Measurements from ENCODE around the gene MRGPRD. TPM values are rescaled to one million over a fixed set of nuclear protein-coding genes. Genes with fewer than 3 reads are reported as not detected.
"Not testable (repeated sequence)": the region's sequence is repeated elsewhere in the genome, so short reads cannot be mapped to it uniquely, and the experiment has no call there.

The MRGPRD gene
- total RNA-seq, 1 donor from 2014 or later = not detected

GRCh38 chr11:69003301-69003865 lies 22.6 kb upstream of the MRGPRD start:
- H3K4me1 Mint-ChIP-seq (ENCODE audit: low read depth) = no peaks in the 10 kb centered on the region
- no peak for DNase-seq (ENCODE audit: low spot score)
- intact Hi-C loops (cut with micrococcal nuclease) = no loop called here
- no peak overlapping the region for H3K27ac Mint-ChIP-seq
- H3K4me3 Mint-ChIP-seq = no peak overlapping the region
- peaks cover 4% of the 10 kb centered on the region for H3K27me3 Mint-ChIP-seq (ENCODE audit: insufficient read depth)
- no peaks in the 10 kb centered on the region for H3K9me3 Mint-ChIP-seq
- no peaks in the 10 kb centered on the region for H3K36me3 Mint-ChIP-seq (ENCODE audit: low read depth)

DNA sequence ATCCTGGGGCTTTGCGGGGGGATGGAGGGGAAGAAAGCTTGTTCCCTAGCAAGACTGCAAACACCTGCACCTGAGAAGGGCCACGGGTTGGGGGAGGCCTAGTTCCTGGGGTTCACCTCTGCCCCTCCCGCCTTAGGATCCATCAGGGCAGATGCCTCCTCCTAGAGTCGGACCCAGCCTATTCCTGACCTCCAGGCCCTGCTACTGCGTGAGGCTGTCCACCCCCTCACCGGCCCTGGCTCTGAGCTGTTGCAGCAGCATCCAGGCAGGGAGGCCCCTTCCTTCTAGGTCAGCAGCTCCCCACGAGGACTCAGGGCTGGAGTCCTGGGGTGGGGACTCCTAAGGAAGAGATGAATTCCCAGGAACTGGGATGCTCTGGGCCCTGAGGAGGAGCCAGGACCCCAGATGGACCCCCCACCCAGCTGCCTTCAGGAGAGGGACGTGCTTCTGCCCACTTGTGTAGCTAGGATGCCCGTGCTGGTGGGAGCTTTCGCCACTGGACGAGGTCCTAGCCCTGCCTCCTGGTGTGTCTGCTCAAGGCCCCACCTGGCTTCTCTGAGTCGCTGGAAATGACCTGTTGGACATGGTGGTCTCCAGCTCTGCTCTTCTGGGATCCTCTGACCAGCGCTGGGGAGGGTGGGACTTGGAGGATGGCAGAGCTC lies 21.9 kb upstream of the MRGPRD start:
- no peak for DNase-seq (ENCODE audit: low spot score)
- no peaks in the 10 kb centered on the region for H3K36me3 Mint-ChIP-seq (ENCODE audit: low read depth)
- H3K27ac Mint-ChIP-seq = no peak overlapping the region
- H3K9me3 Mint-ChIP-seq = no peaks in the 10 kb centered on the region
- no peaks in the 10 kb centered on the region for H3K4me1 Mint-ChIP-seq (ENCODE audit: low read depth)
- no peak overlapping the region for H3K4me3 Mint-ChIP-seq
- intact Hi-C loops (cut with micrococcal nuclease) = no loop called here
- H3K27me3 Mint-ChIP-seq (ENCODE audit: insufficient read depth) = peaks cover 4% of the 10 kb centered on the region

DNA sequence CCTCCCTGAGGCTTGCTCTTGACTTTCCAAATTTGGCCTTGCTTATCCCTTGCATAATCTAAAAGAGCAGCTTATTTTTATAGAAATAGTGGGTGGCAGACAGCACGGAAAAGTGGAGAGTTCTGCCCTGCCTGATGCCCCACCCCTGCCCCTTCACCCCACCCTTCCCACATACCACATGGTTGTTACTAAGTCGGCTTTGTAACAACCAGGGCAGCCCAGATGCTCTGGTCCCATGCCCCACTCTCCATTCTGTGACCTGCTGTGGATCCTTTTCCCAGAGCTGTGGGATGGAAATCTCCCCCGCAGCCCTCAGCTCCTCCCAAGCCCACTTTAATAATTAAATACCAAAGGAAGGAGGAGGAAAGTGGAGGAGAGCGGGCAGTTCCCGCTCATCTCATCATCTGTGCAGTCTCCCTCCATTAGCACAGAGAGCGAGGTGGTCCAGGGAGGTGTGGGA lies 21.4 kb upstream of the MRGPRD start:
- DNase-seq (ENCODE audit: low spot score) = no peak
- Mint-ChIP-seq H3K9me3 (no peaks in the 10 kb centered on the region), H3K27ac (no peak overlapping the region), H3K27me3 (ENCODE audit: insufficient read depth) (peaks cover 4% of the 10 kb centered on the region), H3K4me3 (no peak overlapping the region), H3K4me1 (ENCODE audit: low read depth) (no peaks in the 10 kb centered on the region), H3K36me3 (ENCODE audit: low read depth) (no peaks in the 10 kb centered on the region)
- intact Hi-C loops (cut with micrococcal nuclease) = no loop called here

- no peak for DNase-seq (ENCODE audit: low spot score)
- Mint-ChIP-seq H3K36me3 (ENCODE audit: low read depth) (no peaks in the 10 kb centered on the region), H3K4me1 (ENCODE audit: low read depth) (no peaks in the 10 kb centered on the region), H3K27me3 (ENCODE audit: insufficient read depth) (peaks cover 4% of the 10 kb centered on the region), H3K4me3 (no peak overlapping the region), H3K27ac (no peak overlapping the region), H3K9me3 (no peaks in the 10 kb centered on the region)
- intact Hi-C loops (cut with micrococcal nuclease) = no loop called here
These were observed 20.7 kb upstream of the MRGPRD start for GRCh38 chr11:69001243-69002081.

DNA sequence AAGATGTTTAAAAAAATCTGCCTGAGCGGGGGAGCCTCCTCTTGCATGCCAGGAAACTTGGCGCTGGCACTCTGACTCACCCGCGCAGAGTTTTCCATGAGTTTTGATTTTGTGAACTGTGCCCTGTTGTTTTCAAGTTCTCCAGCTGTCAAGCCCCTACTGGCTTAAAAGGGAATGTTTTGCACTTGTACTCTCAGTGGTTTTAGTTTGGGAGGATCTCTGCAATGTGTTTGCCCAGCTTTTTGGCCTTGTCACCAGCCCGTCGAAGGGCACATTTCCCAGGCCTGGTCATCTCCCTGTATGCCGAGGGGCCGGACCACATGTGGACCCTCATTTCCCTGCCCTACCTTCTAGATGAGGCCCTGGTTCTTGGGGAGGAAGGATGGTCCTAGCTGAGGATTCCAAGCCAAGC lies 20.1 kb upstream of the MRGPRD start:
- no peak for DNase-seq (ENCODE audit: low spot score)
- H3K9me3 Mint-ChIP-seq = no peaks in the 10 kb centered on the region
- H3K27ac Mint-ChIP-seq = no peak overlapping the region
- no peaks in the 10 kb centered on the region for H3K36me3 Mint-ChIP-seq (ENCODE audit: low read depth)
- H3K27me3 Mint-ChIP-seq (ENCODE audit: insufficient read depth) = peaks cover 4% of the 10 kb centered on the region
- H3K4me3 Mint-ChIP-seq = no peak overlapping the region
- H3K4me1 Mint-ChIP-seq (ENCODE audit: low read depth) = no peaks in the 10 kb centered on the region
- intact Hi-C loops (cut with micrococcal nuclease) = no loop called here

GRCh38 chr11:69000391-69000790 lies 19.6 kb upstream of the MRGPRD start:
- intact Hi-C loops (cut with micrococcal nuclease) = no loop called here
- Mint-ChIP-seq H3K36me3 (ENCODE audit: low read depth) (no peaks in the 10 kb centered on the region), H3K4me3 (no peak overlapping the region), H3K27ac (no peak overlapping the region), H3K27me3 (ENCODE audit: insufficient read depth) (peaks cover 4% of the 10 kb centered on the region), H3K9me3 (no peaks in the 10 kb centered on the region), H3K4me1 (ENCODE audit: low read depth) (no peaks in the 10 kb centered on the region)
- DNase-seq (ENCODE audit: low spot score) = no peak

DNA sequence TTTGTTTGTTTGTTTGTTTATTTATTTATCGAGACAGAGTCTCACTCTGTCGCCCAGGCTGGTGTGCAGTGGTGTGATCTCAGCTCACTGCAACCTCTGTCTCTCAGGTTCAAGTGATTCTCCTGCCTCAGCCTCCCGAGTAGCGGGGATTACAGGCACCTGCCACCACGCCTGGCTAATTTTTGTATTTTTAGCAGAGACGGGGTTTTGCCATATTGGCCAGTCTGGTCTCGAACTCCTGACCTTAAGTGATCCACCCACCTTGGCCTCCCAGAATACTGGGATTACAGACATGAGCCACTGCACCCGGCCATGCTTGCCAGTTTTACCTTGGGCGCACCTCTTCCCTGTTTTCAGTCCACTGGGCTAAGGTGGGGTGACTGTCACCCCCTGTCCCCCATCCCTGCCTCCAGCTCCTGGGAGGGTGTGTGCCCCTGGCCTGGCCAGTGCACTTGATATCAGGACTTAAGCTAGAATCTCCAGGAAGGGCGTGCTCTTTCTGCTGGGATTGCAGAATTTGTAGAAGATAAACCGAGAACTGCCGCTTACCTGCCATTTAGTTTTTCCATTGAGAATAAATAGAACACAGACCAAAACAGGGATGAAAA lies 19.1 kb upstream of the MRGPRD start:
- H3K4me3 Mint-ChIP-seq; DNase-seq (ENCODE audit: low spot score); H3K27ac Mint-ChIP-seq; H3K9me3 Mint-ChIP-seq; H3K27me3 Mint-ChIP-seq (ENCODE audit: insufficient read depth); intact Hi-C loops (cut with micrococcal nuclease); H3K4me1 Mint-ChIP-seq (ENCODE audit: low read depth); H3K36me3 Mint-ChIP-seq (ENCODE audit: low read depth): not testable (repeated sequence)

- Mint-ChIP-seq H3K9me3 (no peaks in the 10 kb centered on the region), H3K36me3 (ENCODE audit: low read depth) (no peaks in the 10 kb centered on the region), H3K27ac (no peak overlapping the region), H3K27me3 (ENCODE audit: insufficient read depth) (peaks cover 4% of the 10 kb centered on the region), H3K4me1 (ENCODE audit: low read depth) (no peaks in the 10 kb centered on the region), H3K4me3 (no peak overlapping the region)
- no peak for DNase-seq (ENCODE audit: low spot score)
- intact Hi-C loops (cut with micrococcal nuclease) = no loop called here
These were observed 18.4 kb upstream of the MRGPRD start for GRCh38 chr11:68999093-68999747.

- Mint-ChIP-seq H3K36me3 (ENCODE audit: low read depth) (no peaks in the 10 kb centered on the region), H3K27ac (no peak overlapping the region), H3K9me3 (no peaks in the 10 kb centered on the region), H3K4me3 (no peak overlapping the region), H3K4me1 (ENCODE audit: low read depth) (no peaks in the 10 kb centered on the region), H3K27me3 (ENCODE audit: insufficient read depth) (peaks cover 4% of the 10 kb centered on the region)
- DNase-seq (ENCODE audit: low spot score) = no peak
- intact Hi-C loops (cut with micrococcal nuclease) = no loop called here
These were observed 17.7 kb upstream of the MRGPRD start for GRCh38 chr11:68998390-68998911.

DNA sequence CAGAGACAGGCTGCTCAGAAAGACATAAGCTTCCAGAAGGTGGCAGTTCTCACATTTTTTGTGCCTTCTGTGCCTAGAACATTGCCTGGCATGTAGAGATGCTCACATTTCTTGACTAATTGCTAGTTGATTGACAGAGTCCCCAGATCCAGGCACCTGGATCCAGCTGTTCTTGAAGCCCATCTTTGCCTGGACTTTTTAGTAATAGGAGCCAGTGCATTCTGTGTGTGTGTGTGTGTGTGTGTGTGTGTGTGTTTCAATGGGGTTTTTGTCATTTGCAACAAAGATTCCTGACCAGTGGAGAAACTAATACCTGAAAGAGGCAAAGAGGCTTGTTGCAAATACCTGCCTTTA lies 17.2 kb upstream of the MRGPRD start:
- H3K9me3 Mint-ChIP-seq = no peaks in the 10 kb centered on the region
- intact Hi-C loops (cut with micrococcal nuclease) = no loop called here
- no peak overlapping the region for H3K4me3 Mint-ChIP-seq
- H3K4me1 Mint-ChIP-seq (ENCODE audit: low read depth) = no peaks in the 10 kb centered on the region
- no peak for DNase-seq (ENCODE audit: low spot score)
- no peak overlapping the region for H3K27ac Mint-ChIP-seq
- no peaks in the 10 kb centered on the region for H3K36me3 Mint-ChIP-seq (ENCODE audit: low read depth)
- peaks cover 4% of the 10 kb centered on the region for H3K27me3 Mint-ChIP-seq (ENCODE audit: insufficient read depth)

DNA sequence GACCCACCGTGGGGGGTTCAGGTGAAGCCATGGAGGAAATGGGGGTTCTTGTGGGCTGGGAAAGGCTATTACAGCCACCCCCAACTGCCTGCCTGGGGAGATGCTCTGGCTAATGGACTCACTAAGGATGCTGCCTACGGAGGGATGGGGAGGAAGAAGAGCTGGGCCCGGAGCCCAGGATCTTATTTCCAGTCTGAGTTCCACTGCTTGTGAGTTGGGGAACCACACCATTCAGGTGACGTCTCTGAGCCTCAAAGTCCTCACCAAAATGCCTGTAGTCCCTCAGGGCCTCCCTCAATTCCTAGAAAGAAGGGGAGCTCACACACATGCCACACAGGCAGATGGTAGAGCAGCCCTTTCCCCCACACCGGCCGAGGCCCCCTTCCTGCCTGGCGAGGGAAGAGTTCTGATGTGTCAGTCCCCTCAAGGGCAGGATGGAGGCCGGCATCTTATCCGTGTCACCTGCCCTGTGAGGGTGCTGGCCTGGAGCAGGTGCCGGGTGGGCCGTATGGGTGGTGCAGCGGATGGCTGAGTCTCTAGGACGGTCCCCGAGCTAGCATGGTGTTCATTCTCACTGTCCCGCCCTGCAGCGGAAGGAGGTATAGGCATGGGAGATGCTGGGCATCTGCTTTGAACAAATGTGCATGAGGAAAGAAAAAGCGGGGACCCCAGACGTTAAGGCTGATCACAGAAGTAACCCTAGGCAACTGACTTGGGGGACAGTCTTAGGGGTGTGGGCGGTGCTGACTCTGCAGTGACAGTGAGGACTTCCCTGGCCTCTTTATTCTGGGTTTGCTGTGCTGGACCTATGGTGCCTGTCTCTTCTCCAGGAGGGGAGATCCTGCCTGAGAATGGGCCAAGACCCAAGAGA lies 16.6 kb upstream of the MRGPRD start:
- Mint-ChIP-seq H3K27ac (no peak overlapping the region), H3K9me3 (no peaks in the 10 kb centered on the region), H3K27me3 (ENCODE audit: insufficient read depth) (peaks cover 4% of the 10 kb centered on the region), H3K36me3 (ENCODE audit: low read depth) (no peaks in the 10 kb centered on the region), H3K4me3 (no peak overlapping the region), H3K4me1 (ENCODE audit: low read depth) (no peaks in the 10 kb centered on the region)
- no peak for DNase-seq (ENCODE audit: low spot score)
- intact Hi-C loops (cut with micrococcal nuclease) = no loop called here
